ENCODE measurements around the gene RSAD2.
"Not testable (repeated sequence)": the region's sequence is repeated elsewhere in the genome, so short reads cannot be mapped to it uniquely, and the experiment has no call there.

RSAD2 gene

DNA sequence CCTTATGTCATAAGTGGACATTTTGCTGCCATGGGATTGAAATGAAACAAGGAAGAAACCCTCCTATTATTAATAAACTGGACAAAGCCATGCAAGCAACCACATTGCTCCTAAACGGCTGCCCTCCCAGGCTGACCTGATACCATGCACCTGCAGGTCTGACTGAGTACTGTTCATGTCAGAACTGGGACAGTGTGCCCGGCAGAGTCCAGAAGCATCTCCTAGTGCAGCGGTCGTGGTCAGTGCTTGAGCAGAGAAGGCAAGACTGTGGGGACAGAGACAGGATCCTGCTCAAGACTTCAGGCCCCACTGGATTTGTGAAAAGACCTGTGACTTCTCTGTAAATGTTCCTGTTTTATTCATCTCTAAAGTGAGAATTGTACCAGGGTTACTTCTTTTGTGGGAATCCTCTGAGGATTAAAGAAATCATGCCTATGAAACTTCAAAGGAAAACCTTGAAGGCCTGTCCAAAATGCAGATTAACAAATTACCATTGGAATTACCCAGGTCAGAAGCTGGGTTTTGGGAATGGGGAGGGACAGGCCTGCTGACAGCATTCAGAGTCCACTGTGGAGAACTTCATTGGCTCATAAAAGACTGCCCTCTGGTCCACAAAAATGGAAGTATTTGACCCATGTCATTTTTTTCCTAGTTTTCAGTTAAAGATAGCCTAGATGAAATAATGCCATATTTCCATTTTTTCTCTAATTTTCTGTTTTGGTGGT is 53.5 kb downstream of the RSAD2 start:
- FAIRE-seq = no peak
- DNase-seq (ENCODE audit: insufficient read length) = no peak
- TF ChIP-seq POLR2A (IDR thresholded peaks at IDR 0.05; ENCODE audit: low read depth, low read length) = no peak
- no peak for TF ChIP-seq POLR2AphosphoS5 (IDR thresholded peaks at IDR 0.05; ENCODE audit: low read depth, low read length)
- no peak for TF ChIP-seq TAF1 (IDR thresholded peaks at IDR 0.05; ENCODE audit: borderline replicate concordance, low read depth, low read length)

DNA sequence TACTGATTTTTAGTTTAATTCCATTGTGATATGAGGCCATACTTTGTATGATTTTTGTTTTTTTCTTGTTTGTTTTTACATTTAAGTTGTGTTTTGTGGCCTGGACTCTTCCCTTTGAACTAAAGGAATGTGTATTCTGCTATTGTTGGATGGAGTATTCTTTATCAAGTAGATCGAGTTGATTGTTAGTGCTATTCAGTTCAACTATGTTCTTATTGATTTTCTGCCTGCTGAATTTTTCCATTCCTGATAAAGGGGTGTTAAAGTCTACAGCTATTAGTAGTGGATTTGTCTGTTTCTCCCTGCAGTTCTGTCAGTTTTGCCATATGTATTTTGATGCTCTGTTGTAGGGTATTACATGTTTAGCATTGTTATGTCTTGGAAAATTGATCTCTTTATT is 54.2 kb downstream of the RSAD2 start:
- no peak for FAIRE-seq
- no peak for TF ChIP-seq POLR2AphosphoS5 (IDR thresholded peaks at IDR 0.05; ENCODE audit: low read depth, low read length)
- TF ChIP-seq TAF1 (IDR thresholded peaks at IDR 0.05; ENCODE audit: borderline replicate concordance, low read depth, low read length) = no peak
- TF ChIP-seq POLR2A (IDR thresholded peaks at IDR 0.05; ENCODE audit: low read depth, low read length) = no peak
- no peak for DNase-seq (ENCODE audit: insufficient read length)

DNA sequence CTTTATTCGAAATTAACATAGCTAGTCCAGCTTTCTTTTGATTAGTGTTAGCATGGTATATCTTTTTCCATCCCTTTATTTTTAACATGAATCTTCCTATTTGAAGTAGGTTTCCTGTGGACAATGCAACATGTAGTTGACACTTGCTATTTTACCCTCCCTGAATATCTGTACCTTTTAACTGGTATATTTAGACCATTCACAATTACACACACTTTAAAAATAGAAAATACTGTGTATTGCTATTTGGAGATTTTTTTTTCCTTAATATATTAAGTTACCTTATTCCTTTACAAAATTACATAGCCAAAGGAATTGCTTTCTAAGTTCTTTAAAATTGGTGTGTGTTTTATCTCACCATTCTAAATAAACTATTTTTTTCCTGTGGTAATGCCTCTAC is 54.6 kb downstream of the RSAD2 start:
- DNase-seq (ENCODE audit: insufficient read length) (no peak), FAIRE-seq (no peak)
- TF ChIP-seq POLR2A (IDR thresholded peaks at IDR 0.05; ENCODE audit: low read depth, low read length) (no peak), POLR2AphosphoS5 (IDR thresholded peaks at IDR 0.05; ENCODE audit: low read depth, low read length) (no peak), TAF1 (IDR thresholded peaks at IDR 0.05; ENCODE audit: borderline replicate concordance, low read depth, low read length) (no peak)

DNA sequence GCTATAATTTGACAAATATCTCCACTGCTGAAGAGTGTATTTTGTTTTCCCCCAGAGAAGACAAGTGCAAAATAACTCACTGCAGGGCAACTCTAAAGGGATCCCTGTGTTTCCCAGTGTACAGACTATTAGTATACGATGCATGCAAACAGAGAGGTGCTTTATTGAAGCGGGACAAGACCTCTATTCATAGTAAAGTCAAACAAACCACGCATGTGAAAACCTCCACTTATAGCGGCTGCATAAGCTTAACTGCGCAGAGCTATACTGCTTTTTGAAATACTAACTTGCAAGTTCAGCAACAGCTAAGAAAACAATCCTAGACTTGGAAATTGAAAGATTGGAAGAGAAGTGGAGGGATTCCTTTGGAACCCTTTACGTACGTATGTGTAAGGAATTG is 55.3 kb downstream of the RSAD2 start:
- no peak for DNase-seq (ENCODE audit: insufficient read length)
- FAIRE-seq = no peak
- TF ChIP-seq TAF1 (IDR thresholded peaks at IDR 0.05; ENCODE audit: borderline replicate concordance, low read depth, low read length) = no peak

DNA sequence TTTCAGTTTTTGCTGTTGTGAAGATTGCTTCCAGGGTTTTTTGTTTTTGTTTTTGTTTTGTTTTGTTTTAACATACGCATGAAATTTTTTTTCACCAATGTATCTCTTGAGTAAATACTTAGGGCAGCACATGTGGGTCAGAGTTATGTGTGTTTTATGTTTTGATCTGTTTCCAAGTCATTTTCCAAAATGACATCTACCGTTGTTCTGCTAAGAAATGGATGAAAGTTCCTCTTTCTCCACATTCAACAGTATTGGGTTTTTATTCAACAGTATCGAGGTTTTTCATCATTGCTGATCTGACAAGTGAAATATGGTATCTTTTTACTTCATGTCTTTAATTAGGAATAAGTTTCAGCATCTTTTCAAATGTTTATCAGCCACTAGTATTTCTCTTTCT is 56.3 kb downstream of the RSAD2 start:
- no peak for FAIRE-seq
- DNase-seq (ENCODE audit: insufficient read length) = no peak
- no peak for TF ChIP-seq POLR2A (IDR thresholded peaks at IDR 0.05; ENCODE audit: low read depth, low read length)
- no peak for TF ChIP-seq POLR2AphosphoS5 (IDR thresholded peaks at IDR 0.05; ENCODE audit: low read depth, low read length)
- TF ChIP-seq TAF1 (IDR thresholded peaks at IDR 0.05; ENCODE audit: borderline replicate concordance, low read depth, low read length) = no peak

DNA sequence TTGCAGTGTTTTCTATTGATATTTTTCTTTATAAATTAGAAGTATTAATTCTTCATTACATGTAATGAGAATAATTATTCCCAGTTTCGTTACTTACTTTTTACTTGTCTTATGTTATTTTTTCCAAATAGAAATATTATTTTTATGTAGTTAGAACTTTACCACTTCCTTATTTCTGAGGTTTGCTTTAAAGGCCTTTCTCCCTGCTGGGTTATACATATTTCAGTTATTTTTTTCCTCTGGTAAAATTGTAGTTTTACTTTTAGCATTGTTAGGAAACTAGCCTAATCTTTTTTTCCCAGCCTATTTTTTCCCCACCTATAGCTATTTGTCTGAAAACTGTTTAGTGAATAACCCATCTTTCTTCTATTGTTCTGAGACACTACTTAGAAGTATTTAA is 56.8 kb downstream of the RSAD2 start:
- TF ChIP-seq POLR2A (IDR thresholded peaks at IDR 0.05; ENCODE audit: low read depth, low read length) (no peak), POLR2AphosphoS5 (IDR thresholded peaks at IDR 0.05; ENCODE audit: low read depth, low read length) (no peak), TAF1 (IDR thresholded peaks at IDR 0.05; ENCODE audit: borderline replicate concordance, low read depth, low read length) (no peak)
- DNase-seq (ENCODE audit: insufficient read length) (no peak), FAIRE-seq (no peak)

DNA sequence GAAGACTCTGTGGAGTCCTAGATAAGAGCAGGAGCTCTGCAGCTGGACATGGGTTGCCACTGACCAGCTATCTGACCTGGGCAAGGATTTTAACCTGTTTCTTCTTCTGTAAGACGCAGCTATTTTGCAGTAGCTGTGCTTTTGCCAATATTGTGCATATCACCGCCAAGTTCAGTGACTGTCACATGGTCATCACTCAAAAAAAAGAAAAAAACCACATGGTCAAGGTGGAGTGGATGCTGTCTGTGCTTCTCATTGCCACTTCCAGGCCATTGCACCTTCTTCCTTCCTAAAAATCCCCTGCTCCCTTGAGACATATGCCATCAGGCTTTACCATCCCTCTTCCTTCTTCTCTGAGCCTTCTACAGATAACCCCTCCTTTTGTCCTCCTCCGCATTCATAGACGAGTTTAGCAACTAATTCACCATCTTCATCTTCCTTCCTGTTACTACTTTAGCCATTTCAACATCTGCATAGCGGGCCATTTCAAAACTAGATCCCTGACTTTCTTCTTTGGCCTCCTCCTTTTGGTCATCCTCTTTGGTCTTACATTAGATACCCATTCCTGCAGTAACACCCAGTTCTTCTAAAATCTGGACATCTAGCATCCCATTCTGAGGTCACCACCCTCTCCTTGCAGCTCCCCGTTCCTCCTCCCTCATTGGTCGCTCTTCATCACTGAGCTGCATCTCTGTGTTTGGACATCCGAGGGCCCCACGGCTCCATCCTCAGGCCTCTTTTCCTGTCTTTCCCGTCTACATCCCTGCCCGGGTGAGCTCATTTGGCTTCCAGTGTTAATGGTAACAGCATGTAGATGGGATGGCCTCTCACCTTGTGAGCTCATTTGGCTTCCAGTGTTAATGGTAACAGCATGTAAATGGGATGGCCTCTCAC is 57.4 kb downstream of the RSAD2 start:
- DNase-seq (ENCODE audit: insufficient read length) (no peak), FAIRE-seq (no peak)
- TF ChIP-seq POLR2AphosphoS5 (IDR thresholded peaks at IDR 0.05; ENCODE audit: low read depth, low read length) (no peak), POLR2A (IDR thresholded peaks at IDR 0.05; ENCODE audit: low read depth, low read length) (no peak), TAF1 (IDR thresholded peaks at IDR 0.05; ENCODE audit: borderline replicate concordance, low read depth, low read length) (no peak)

DNA sequence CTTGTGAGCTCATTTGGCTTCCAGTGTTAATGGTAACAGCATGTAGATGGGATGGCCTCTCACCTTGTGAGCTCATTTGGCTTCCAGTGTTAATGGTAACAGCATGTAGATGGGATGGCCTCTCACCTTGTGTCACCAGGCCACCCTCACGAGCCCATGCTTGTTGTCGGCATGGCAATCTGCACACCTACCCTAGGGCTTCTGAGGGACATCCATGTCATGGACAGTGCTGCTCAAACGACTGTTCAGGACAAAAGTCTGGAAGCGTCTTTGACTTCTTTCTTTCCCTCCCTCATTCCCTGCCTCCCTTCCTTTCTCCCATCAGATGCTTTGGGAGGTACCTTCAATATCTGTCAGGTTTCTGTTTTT is 58.1 kb downstream of the RSAD2 start:
- not testable (repeated sequence) for FAIRE-seq; DNase-seq (ENCODE audit: insufficient read length)

DNA sequence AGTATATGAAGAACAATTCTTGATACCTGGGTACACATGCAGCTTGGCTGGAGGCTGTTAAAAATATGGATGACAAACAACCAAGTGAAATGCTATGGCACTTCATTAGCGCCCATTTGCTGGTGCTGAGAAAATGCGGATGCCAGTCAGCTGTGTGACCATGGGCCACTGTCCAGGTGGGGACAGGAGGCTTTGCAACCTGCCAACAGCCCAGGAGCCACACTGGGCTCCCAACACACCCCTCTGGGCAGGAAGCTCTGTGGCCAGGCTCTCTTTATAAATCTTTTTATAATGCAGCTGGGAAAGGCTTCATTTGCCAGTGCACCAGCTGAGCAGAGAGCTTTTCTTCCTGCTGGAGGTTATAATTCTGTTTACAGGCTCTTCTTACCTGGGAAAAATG is 59.6 kb downstream of the RSAD2 start:
- FAIRE-seq = no peak
- no peak for DNase-seq (ENCODE audit: insufficient read length)
- TF ChIP-seq POLR2AphosphoS5 (IDR thresholded peaks at IDR 0.05; ENCODE audit: low read depth, low read length) (no peak), TAF1 (IDR thresholded peaks at IDR 0.05; ENCODE audit: borderline replicate concordance, low read depth, low read length) (no peak), POLR2A (IDR thresholded peaks at IDR 0.05; ENCODE audit: low read depth, low read length) (no peak)

DNA sequence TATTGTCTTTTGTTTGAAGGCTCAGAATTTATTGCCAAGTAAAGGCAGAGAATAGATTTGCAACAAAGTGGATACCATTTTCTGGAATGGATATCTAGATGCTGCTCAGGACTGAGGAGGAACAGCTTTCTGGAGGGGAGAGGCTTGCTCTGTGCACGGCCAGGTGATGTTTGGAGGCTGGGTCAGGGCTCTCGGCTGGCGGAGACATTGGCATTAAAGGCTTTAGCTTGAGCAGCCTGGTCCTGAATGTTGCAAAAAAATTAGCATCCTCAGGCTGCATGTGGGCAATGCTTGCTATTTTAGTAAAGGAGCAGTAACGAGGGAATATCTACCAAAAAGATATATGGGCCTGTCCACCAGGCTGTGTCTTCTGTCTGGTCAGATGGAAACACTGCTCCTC is 60.0 kb downstream of the RSAD2 start:
- TF ChIP-seq POLR2A (IDR thresholded peaks at IDR 0.05; ENCODE audit: low read depth, low read length) (no peak), TAF1 (IDR thresholded peaks at IDR 0.05; ENCODE audit: borderline replicate concordance, low read depth, low read length) (no peak), POLR2AphosphoS5 (IDR thresholded peaks at IDR 0.05; ENCODE audit: low read depth, low read length) (no peak)
- no peak for DNase-seq (ENCODE audit: insufficient read length)
- FAIRE-seq = no peak

DNA sequence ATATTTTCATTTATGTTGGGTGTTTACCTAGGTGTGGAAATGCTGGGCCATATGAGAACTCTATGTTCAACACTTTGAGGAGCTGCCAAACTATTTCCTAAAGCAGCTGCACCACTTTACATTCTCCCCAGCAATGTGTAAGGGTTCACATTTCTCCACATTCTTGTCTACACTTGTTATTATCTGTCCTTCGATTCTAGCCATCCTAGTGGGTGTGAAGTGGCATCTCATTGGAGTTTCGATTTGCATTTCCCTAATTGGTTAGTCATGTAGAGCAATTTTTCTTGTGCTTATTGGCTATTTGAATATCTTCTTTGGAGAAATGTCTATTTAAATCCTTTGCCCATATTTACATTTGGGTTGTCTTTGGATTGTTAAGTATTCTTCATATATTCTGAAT is 61.5 kb downstream of the RSAD2 start:
- DNase-seq (ENCODE audit: insufficient read length) = no peak
- TF ChIP-seq POLR2A (IDR thresholded peaks at IDR 0.05; ENCODE audit: low read depth, low read length) = no peak
- TF ChIP-seq POLR2AphosphoS5 (IDR thresholded peaks at IDR 0.05; ENCODE audit: low read depth, low read length) = no peak
- no peak for TF ChIP-seq TAF1 (IDR thresholded peaks at IDR 0.05; ENCODE audit: borderline replicate concordance, low read depth, low read length)
- no peak for FAIRE-seq

DNA sequence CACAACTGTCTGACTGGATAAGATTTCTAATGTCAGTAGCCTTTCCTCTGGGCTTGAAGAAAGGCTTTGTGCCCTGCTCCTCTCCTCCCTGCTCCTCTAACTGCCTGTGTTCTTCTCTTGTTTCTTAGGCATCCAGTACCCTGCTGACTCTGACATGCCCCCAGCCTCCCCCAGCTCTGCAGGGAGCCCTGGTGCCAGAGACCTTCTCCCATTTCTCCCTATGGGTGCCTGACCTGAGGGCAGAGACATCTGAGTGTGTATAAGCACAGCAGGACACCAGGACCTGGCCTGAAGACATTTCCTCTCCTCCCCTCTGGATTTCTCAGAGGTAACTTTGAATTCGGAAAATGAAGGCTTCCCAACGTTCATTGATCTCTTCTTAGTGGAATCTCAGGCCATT is 63.2 kb downstream of the RSAD2 start:
- FAIRE-seq = no peak
- DNase-seq (ENCODE audit: insufficient read length) = no peak
- TF ChIP-seq POLR2A (IDR thresholded peaks at IDR 0.05; ENCODE audit: low read depth, low read length) = no peak
- no peak for TF ChIP-seq TAF1 (IDR thresholded peaks at IDR 0.05; ENCODE audit: borderline replicate concordance, low read depth, low read length)
- TF ChIP-seq POLR2AphosphoS5 (IDR thresholded peaks at IDR 0.05; ENCODE audit: low read depth, low read length) = no peak
